ENCODE measurements around the gene PLAC9.

Gene PLAC9

GRCh38 chr10:80186364-80187012 lies 54.0 kb downstream of the PLAC9 start:
- H3K4me3 ChIP-seq (ENCODE audit: low read length) = peak overlapping the region; percentile 68
- peaks cover 15% of the 10 kb centered on the region for H3K36me3 ChIP-seq (ENCODE audit: control insufficient read depth, low read length)
- peaks cover 48% of the 10 kb centered on the region for H3K4me1 ChIP-seq (ENCODE audit: control insufficient read depth, low read length)
- peaks cover 92% of the 10 kb centered on the region for H3K79me2 ChIP-seq (ENCODE audit: control insufficient read depth, low read length)
- no peaks in the 10 kb centered on the region for H3K9me3 ChIP-seq (ENCODE audit: control insufficient read depth, insufficient read depth, low read length)
- no peaks in the 10 kb centered on the region for H3K9me2 ChIP-seq (replicated peaks; ENCODE audit: control insufficient read depth, low read length)
- peaks cover 18% of the 10 kb centered on the region for H3F3A ChIP-seq (ENCODE audit: control insufficient read depth, insufficient read depth)
- TF ChIP-seq CTCF (IDR thresholded peaks at IDR 0.05; ENCODE audit: low read depth, low read length, poor library complexity, severe bottlenecking) (no peak), EZH2phosphoT487 (IDR thresholded peaks at IDR 0.05; ENCODE audit: borderline replicate concordance, low read length) (no peak)
- H3K27ac ChIP-seq (ENCODE audit: low read depth, low read length) = peak overlapping the region; percentile 90
- no peaks in the 10 kb centered on the region for H3K27me3 ChIP-seq (ENCODE audit: control insufficient read depth, low read length)
- H3K4me2 ChIP-seq (ENCODE audit: low read length) = peak overlapping the region; percentile 86
- H4K20me1 ChIP-seq (ENCODE audit: control insufficient read depth, insufficient read depth, low read depth, low read length) = no peaks in the 10 kb centered on the region; the same call in 1 of the 2 replicates

DNA sequence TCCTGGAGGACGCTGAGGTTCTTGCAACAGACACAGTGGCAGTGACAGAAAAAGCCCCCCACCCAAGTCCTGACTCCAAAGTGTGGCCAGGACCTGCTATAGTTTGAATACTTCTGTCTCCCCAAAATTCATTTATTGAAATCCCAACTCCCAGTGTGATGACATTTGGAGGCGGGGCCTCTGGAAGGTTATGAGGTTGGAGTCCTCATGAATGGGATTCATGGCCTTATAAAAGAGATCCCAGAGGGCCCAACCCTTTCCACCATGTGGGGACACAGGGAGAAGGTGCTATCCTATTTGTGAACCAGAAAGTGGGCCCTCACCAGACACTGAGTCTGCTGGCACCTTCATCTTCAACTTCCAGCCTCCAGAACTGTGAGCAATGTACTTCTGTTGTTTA lies 54.5 kb downstream of the PLAC9 start:
- peaks cover 92% of the 10 kb centered on the region for H3K79me2 ChIP-seq (ENCODE audit: control insufficient read depth, low read length)
- peaks cover 18% of the 10 kb centered on the region for H3F3A ChIP-seq (ENCODE audit: control insufficient read depth, insufficient read depth)
- TF ChIP-seq EZH2phosphoT487 (IDR thresholded peaks at IDR 0.05; ENCODE audit: borderline replicate concordance, low read length) = no peak
- TF ChIP-seq CTCF (IDR thresholded peaks at IDR 0.05; ENCODE audit: low read depth, low read length, poor library complexity, severe bottlenecking) = no peak
- peak overlapping the region; percentile 68 for H3K4me3 ChIP-seq (ENCODE audit: low read length)
- peak overlapping the region; percentile 86 for H3K4me2 ChIP-seq (ENCODE audit: low read length)
- no peaks in the 10 kb centered on the region; the same call in 1 of the 2 replicates for H4K20me1 ChIP-seq (ENCODE audit: control insufficient read depth, insufficient read depth, low read depth, low read length)
- peak overlapping the region; percentile 90 for H3K27ac ChIP-seq (ENCODE audit: low read depth, low read length)
- H3K36me3 ChIP-seq (ENCODE audit: control insufficient read depth, low read length) = peaks cover 15% of the 10 kb centered on the region
- H3K27me3 ChIP-seq (ENCODE audit: control insufficient read depth, low read length) = no peaks in the 10 kb centered on the region
- peaks cover 48% of the 10 kb centered on the region for H3K4me1 ChIP-seq (ENCODE audit: control insufficient read depth, low read length)
- H3K9me2 ChIP-seq (replicated peaks; ENCODE audit: control insufficient read depth, low read length) = no peaks in the 10 kb centered on the region
- H3K9me3 ChIP-seq (ENCODE audit: control insufficient read depth, insufficient read depth, low read length) = no peaks in the 10 kb centered on the region

DNA sequence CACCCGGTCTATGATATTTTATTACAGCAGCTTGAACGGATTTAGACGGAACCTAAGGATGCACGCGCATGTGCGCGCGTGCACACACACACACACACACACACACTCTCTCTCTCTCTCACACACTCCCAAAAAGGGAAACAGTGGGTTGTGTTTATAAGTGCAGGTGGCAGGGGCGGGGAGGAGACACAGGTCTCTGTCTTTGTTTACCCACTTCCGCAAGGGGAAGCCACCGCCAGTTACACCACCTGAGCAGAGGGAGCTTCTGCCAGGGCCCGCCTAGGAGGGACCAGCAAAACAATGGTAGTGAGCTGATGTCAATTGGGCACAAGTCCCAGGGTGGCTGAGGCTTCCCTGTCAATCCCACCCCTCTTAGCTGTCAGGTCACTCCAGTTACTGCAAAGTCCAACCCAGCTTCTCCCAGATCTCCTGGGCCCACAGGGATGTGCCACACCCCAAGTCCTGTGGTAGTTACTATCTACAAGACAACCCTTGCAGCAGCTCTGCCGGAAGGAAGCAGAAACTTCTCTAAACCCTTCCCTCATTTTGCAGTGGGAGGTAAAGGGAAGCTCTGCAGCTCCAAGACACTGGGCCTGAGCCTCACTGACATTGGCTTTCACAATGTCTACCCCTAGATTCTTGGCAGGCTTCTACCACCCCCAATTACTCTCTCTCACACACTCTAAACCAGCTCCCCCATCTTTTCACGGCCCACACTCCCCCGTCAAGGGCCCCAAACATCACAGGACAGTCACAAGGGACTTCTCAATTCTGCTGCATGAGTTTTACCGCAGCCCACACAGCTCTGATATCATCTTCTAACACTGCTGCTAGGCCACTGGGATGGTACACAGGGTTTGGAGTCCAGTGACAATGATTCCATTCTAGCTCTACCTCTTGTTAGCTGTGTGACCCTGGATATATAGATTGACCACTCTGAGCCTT lies 55.2 kb downstream of the PLAC9 start:
- Histone ChIP-seq H3K36me3 (ENCODE audit: control insufficient read depth, low read length) (peaks cover 19% of the 10 kb centered on the region), H3K9me3 (ENCODE audit: control insufficient read depth, insufficient read depth, low read length) (peaks cover 4% of the 10 kb centered on the region; the same call in 1 of the 2 replicates), H3K27me3 (ENCODE audit: control insufficient read depth, low read length) (no peaks in the 10 kb centered on the region), H3K4me1 (ENCODE audit: control insufficient read depth, low read length) (peaks cover 48% of the 10 kb centered on the region), H3K9me2 (replicated peaks; ENCODE audit: control insufficient read depth, low read length) (no peaks in the 10 kb centered on the region), H3K4me2 (ENCODE audit: low read length) (peak overlapping the region; percentile 86), H3K4me3 (ENCODE audit: low read length) (peak overlapping the region; percentile 68), H3K79me2 (ENCODE audit: control insufficient read depth, low read length) (peaks cover 95% of the 10 kb centered on the region), H4K20me1 (ENCODE audit: control insufficient read depth, insufficient read depth, low read depth, low read length) (no peaks in the 10 kb centered on the region; the same call in 1 of the 2 replicates), H3F3A (ENCODE audit: control insufficient read depth, insufficient read depth) (peaks cover 18% of the 10 kb centered on the region), H3K27ac (ENCODE audit: low read depth, low read length) (peak overlapping the region; percentile 90)
- TF ChIP-seq EZH2phosphoT487 (IDR thresholded peaks at IDR 0.05; ENCODE audit: borderline replicate concordance, low read length) (no peak), CTCF (IDR thresholded peaks at IDR 0.05; ENCODE audit: low read depth, low read length, poor library complexity, severe bottlenecking) (no peak)
